H1 (cell line): Measurements from ENCODE around the gene TWIST2. TPM values are rescaled to one million over a fixed set of nuclear protein-coding genes. Genes with fewer than 3 reads are reported as not detected.

Experiments
- CTCF ChIA-PET: fragments of 300-600 bp; sonication (Branson Sonifier 250); formaldehyde crosslinking; loops from one replicate; lab custom pipeline; 2021; ENCODE audit not compliant: partially characterized antibody; lab: Charles Lee
- POLR2A ChIA-PET: fragments of 300-600 bp; sonication (Branson Sonifier 250); formaldehyde crosslinking; loops from one replicate; lab custom pipeline; 2021; ENCODE audit warnings: inconsistent platforms; ENCODE audit not compliant: partially characterized antibody; lab: Charles Lee
- DNase-seq, 2 experiments: peaks; one replicate each; pipeline versions ENCODE4 v3.0.0 to v3.0.0-alpha.2; 2010 to 2022; ENCODE audit warnings: low spot score in 2 of 2, low read depth in 1 of 2, mixed read lengths in 1 of 2
- FAIRE-seq: peaks from 2 replicates; lab custom pipeline; 2011; peaks lifted over from hg19 to GRCh38; lab: Jason Lieb, UNC
- H2AFZ ChIP-seq: 2 replicates; pipeline ENCODE4 v1.8.1; 2012; ENCODE audit warnings: low read length, inconsistent platforms
- H2AK5ac ChIP-seq: 2 replicates; pipeline ENCODE4 v1.6.1; 2013; ENCODE audit warnings: low read depth, low read length
- H2BK120ac ChIP-seq: replicated peaks from 2 replicates; pipeline ENCODE3; 2013; ENCODE audit warnings: low read depth, low read length, inconsistent platforms
- H2BK12ac ChIP-seq: 2 replicates; pipeline ENCODE4 v1.6.1; 2013; ENCODE audit warnings: low read depth, low read length
- H2BK15ac ChIP-seq: 2 replicates; pipeline ENCODE4 v1.6.1; 2013; ENCODE audit warnings: low read length
- H2BK20ac ChIP-seq: 2 replicates; pipeline ENCODE4 v1.6.1; 2013; ENCODE audit warnings: low read length
- H2BK5ac ChIP-seq: 2 replicates; pipeline ENCODE4 v1.6.1; 2013; ENCODE audit warnings: low read depth, low read length
- H3K14ac ChIP-seq: 2 replicates; pipeline ENCODE4 v1.6.1; 2013; ENCODE audit warnings: inconsistent platforms; ENCODE audit not compliant: insufficient read length
- H3K18ac ChIP-seq: 2 replicates; pipeline ENCODE4 v1.6.1; 2013; ENCODE audit warnings: low read length; ENCODE audit errors: extremely low read depth
- H3K23ac ChIP-seq: 2 replicates; pipeline ENCODE4 v1.6.1; 2013; ENCODE audit warnings: inconsistent platforms; ENCODE audit not compliant: insufficient read length
- H3K23me2 ChIP-seq: 2 replicates; pipeline ENCODE4 v1.6.1; 2013; ENCODE audit warnings: low read depth, low read length
- H3K27ac ChIP-seq: 2 replicates; pipeline ENCODE4 v1.6.1; 2011; ENCODE audit warnings: low read depth, low read length, inconsistent platforms
- H3K27me3 ChIP-seq, 4 experiments: replicated peaks in 1 of 4; 1 replicate in 1 of 4; 2 replicates in 3 of 4; pipeline versions ENCODE4 v1.6.1 to v1.8.1; 2011 to 2013; ENCODE audit warnings: low read length in 3 of 4, mild to moderate bottlenecking in 3 of 4, inconsistent platforms in 2 of 4, mixed read lengths in 2 of 4, moderate library complexity in 1 of 4; ENCODE audit not compliant: control insufficient read depth in 3 of 4, insufficient read depth in 3 of 4; ENCODE audit errors: extremely low read depth in 1 of 4
- H3K36me3 ChIP-seq, 4 experiments: 2 replicates each; pipeline versions ENCODE4 v1.6.1 to v1.8.1; 2011 to 2013; ENCODE audit warnings: mild to moderate bottlenecking in 4 of 4, low read length in 3 of 4, moderate library complexity in 2 of 4, control low read depth in 1 of 4, inconsistent platforms in 1 of 4; ENCODE audit not compliant: insufficient read depth in 4 of 4, control insufficient read depth in 2 of 4
- H3K4ac ChIP-seq: replicated peaks from 2 replicates; pipeline ENCODE3; 2013; ENCODE audit warnings: low read length, low read depth, mixed read lengths, inconsistent platforms; ENCODE audit not compliant: insufficient read length
- H3K4me1 ChIP-seq, 4 experiments: replicated peaks in 1 of 4; 1 replicate in 1 of 4; 2 replicates in 3 of 4; pipeline versions ENCODE4 v1.6.1 to v1.8.1; 2011 to 2013; ENCODE audit warnings: low read length in 3 of 4, inconsistent platforms in 2 of 4, mixed read lengths in 1 of 4; ENCODE audit not compliant: insufficient read depth in 4 of 4, control insufficient read depth in 3 of 4
- H3K4me2 ChIP-seq, 2 experiments: 2 replicates each; pipeline versions ENCODE4 v1.6.1 to v1.8.1; 2011 to 2013; ENCODE audit warnings: low read depth in 2 of 2, low read length in 2 of 2, control low read depth in 1 of 2, inconsistent platforms in 1 of 2, mild to moderate bottlenecking in 1 of 2; ENCODE audit not compliant: insufficient read depth in 1 of 2
- H3K4me3 ChIP-seq, 4 experiments: fragments of 200-600, 300-600 bp in 1 of 4; sonication (generic), shearing (Covaris generic), sonication (Bioruptor Twin) in 1 of 4; 2 replicates each; pipeline versions ENCODE4 v1.5.1 to v1.8.1; 2011 to 2016; ENCODE audit warnings: low read length in 4 of 4, low read depth in 3 of 4, control low read depth in 2 of 4, inconsistent platforms in 2 of 4, mild to moderate bottlenecking in 2 of 4, mixed read lengths in 1 of 4, moderate library complexity in 1 of 4; ENCODE audit not compliant: insufficient read depth in 2 of 4; ENCODE audit errors: extremely low read depth in 1 of 4
- H3K56ac ChIP-seq: replicated peaks from 2 replicates; pipeline ENCODE3; 2013; ENCODE audit warnings: low read depth, mild to moderate bottlenecking, mixed read lengths, low read length, inconsistent platforms; ENCODE audit not compliant: insufficient read length
- H3K79me1 ChIP-seq: 2 replicates; pipeline ENCODE4 v1.6.1; 2013; ENCODE audit warnings: low read depth, low read length, control low read depth
- H3K79me2 ChIP-seq, 2 experiments: 2 replicates each; pipeline versions ENCODE4 v1.6.1 to v1.8.1; 2012 to 2013; ENCODE audit warnings: low read length in 2 of 2, mild to moderate bottlenecking in 2 of 2, inconsistent platforms in 1 of 2; ENCODE audit not compliant: insufficient read depth in 2 of 2, control insufficient read depth in 1 of 2
- H3K9ac ChIP-seq, 4 experiments: replicated peaks in 1 of 4; 1 replicate in 1 of 4; 2 replicates in 3 of 4; pipeline versions ENCODE4 v1.6.1 to v1.8.1; 2011 to 2013; ENCODE audit warnings: low read depth in 3 of 4, low read length in 3 of 4, control low read depth in 2 of 4, mild to moderate bottlenecking in 2 of 4, moderate library complexity in 2 of 4, inconsistent platforms in 1 of 4; ENCODE audit errors: extremely low read depth in 1 of 4
- H3K9me3 ChIP-seq, 2 experiments: 2 replicates each; pipeline versions ENCODE4 v1.6.1 to v1.8.1; 2012 to 2013; ENCODE audit warnings: mild to moderate bottlenecking in 2 of 2, moderate library complexity in 2 of 2, control low read depth in 1 of 2, inconsistent platforms in 1 of 2, low read depth in 1 of 2, low read length in 1 of 2, mixed read lengths in 1 of 2; ENCODE audit not compliant: insufficient read depth in 2 of 2
- H4K20me1 ChIP-seq, 2 experiments: replicated peaks in 1 of 2; 2 replicates each; pipeline versions ENCODE3 to v1.8.1; 2011 to 2013; ENCODE audit warnings: inconsistent platforms in 2 of 2, low read length in 2 of 2, mild to moderate bottlenecking in 1 of 2; ENCODE audit not compliant: insufficient read depth in 2 of 2, control insufficient read depth in 1 of 2
- H4K5ac ChIP-seq: 2 replicates; pipeline ENCODE4 v1.6.1; 2013; ENCODE audit warnings: low read length, low read depth, mixed read lengths, inconsistent platforms; ENCODE audit not compliant: insufficient read length
- H4K8ac ChIP-seq: 2 replicates; pipeline ENCODE4 v1.8.0; 2013; ENCODE audit warnings: mild to moderate bottlenecking, moderate library complexity, low read length, inconsistent platforms; ENCODE audit not compliant: insufficient read depth; ENCODE audit errors: extremely low read depth
- H4K91ac ChIP-seq: replicated peaks from 2 replicates; pipeline ENCODE3; 2013; ENCODE audit warnings: low read length, mixed read lengths, inconsistent platforms; ENCODE audit not compliant: insufficient read length
- BCL11A ChIP-seq, 2 experiments: IDR thresholded peaks; one replicate each; pipeline ENCODE4 v1.6.1; 2011; ENCODE audit warnings: low read depth in 2 of 2, low read length in 2 of 2, mild to moderate bottlenecking in 2 of 2
- CBX5 ChIP-seq: fragments of 300-800, 300-1000 bp; sonication (generic); IDR thresholded peaks from 2 replicates; pipeline ENCODE4 v1.7.1; 2016; ENCODE audit warnings: antibody characterized with exemption, low read length, low read depth
- EGR1 ChIP-seq: IDR thresholded peaks from 2 replicates; pipeline ENCODE4 v1.6.1; 2011; ENCODE audit warnings: low read depth, low read length, borderline replicate concordance
- GABPA ChIP-seq: IDR thresholded peaks from 2 replicates; pipeline ENCODE4 v1.6.1; 2011; ENCODE audit warnings: mild to moderate bottlenecking, low read length, moderate library complexity, borderline replicate concordance; ENCODE audit not compliant: insufficient read depth
- MAX ChIP-seq: IDR thresholded peaks from 2 replicates; pipeline ENCODE4 v1.6.1; 2012; ENCODE audit warnings: inconsistent platforms
- NRF1 ChIP-seq: IDR thresholded peaks from 2 replicates; pipeline ENCODE4 v1.6.1; 2011; ENCODE audit warnings: mild to moderate bottlenecking, low read depth, low read length, improper control_type of control experiment
- POLR2A ChIP-seq, 2 experiments: IDR thresholded peaks; 1 replicate in 1 of 2; 2 replicates in 1 of 2; pipeline ENCODE4 v1.6.1; 2011; ENCODE audit warnings: low read depth in 2 of 2, low read length in 2 of 2, mild to moderate bottlenecking in 2 of 2; ENCODE audit errors: control extremely low read depth in 1 of 2
- POLR2AphosphoS5 ChIP-seq: IDR thresholded peaks from 2 replicates; pipeline ENCODE4 v1.6.1; 2011; ENCODE audit warnings: low read depth, low read length
- RBBP5 ChIP-seq: IDR thresholded peaks from 2 replicates; pipeline ENCODE4 v1.7.1; 2012; ENCODE audit warnings: low read depth, mild to moderate bottlenecking, inconsistent platforms, low read length, moderate library complexity, borderline replicate concordance
- RNF2 ChIP-seq: fragments of 200-900, 300-1000 bp; sonication (generic); IDR thresholded peaks from 2 replicates; pipeline ENCODE4 v1.7.1; 2016; ENCODE audit warnings: borderline replicate concordance, low read depth, mild to moderate bottlenecking, antibody characterized with exemption, low read length; ENCODE audit not compliant: poor library complexity, severe bottlenecking; ENCODE audit errors: missing control alignments
- SIN3A ChIP-seq, 2 experiments: IDR thresholded peaks in 1 of 2; conservative IDR thresholded peaks in 1 of 2; 2 replicates each; pipeline ENCODE4 v1.6.1; 2011 to 2012; ENCODE audit warnings: low read length in 2 of 2, improper control_type of control experiment in 1 of 2, low read depth in 1 of 2, mild to moderate bottlenecking in 1 of 2
- SP2 ChIP-seq: IDR thresholded peaks from 2 replicates; pipeline ENCODE4 v1.6.1; 2012; ENCODE audit warnings: mild to moderate bottlenecking, low read length, inconsistent platforms
- SRF ChIP-seq: IDR thresholded peaks from 2 replicates; pipeline ENCODE4 v1.6.1; 2011; ENCODE audit warnings: mild to moderate bottlenecking, low read depth, low read length, moderate library complexity
- WGBS, 2 experiments: shearing (Covaris generic) in 1 of 2; methylation state at CpG; one replicate each; pipeline versions ENCODE4 v1.1.6 to v1.1.7; 2013 to 2015; ENCODE audit warnings: low lambda C conversion rate in 2 of 2, mixed read lengths in 2 of 2, inconsistent platforms in 1 of 2, low coverage in 1 of 2, missing lambda C conversion rate in 1 of 2; ENCODE audit not compliant: insufficient replicate concordance in 2 of 2, insufficient coverage in 1 of 2, insufficient read length in 1 of 2; ENCODE audit errors: extremely low coverage in 1 of 2, missing lambda C conversion rate in 1 of 2; 5-methylcytosine and 5-hydroxymethylcytosine counted together
- polyA plus RNA-seq, 7 experiments: library from polyadenylated mRNA; depleted of rRNA in 3 of 7; stranded (reverse) in 5 of 7; unstranded in 2 of 7; fragments of >200 nt in 5 of 7; fragments of 200-250 nt in 2 of 7; gene quantifications; 1 replicate in 5 of 7; 2 replicates in 1 of 7; 4 replicates in 1 of 7; pipeline versions ENCODE4 v1.2.1 to v1.2.3, GENCODE V29; 2011 to 2013; ENCODE audit warnings: missing spikeins in 2 of 7, mixed read lengths in 2 of 7
- total RNA-seq: library from RNA; stranded (reverse); fragmentation: NEBNext Ultra II Directional; extraction: Animal tissue kit (Norgen Biotek cat#: 25700); gene quantifications from 2 replicates; pipeline ENCODE4 v1.2.1, GENCODE V29; 2021

Gene TWIST2
- total and polyA plus RNA-seq, 2 of the 8 experiments (the other 6 are each of a cell fraction or from before 2014, with no cell fraction given): 2.6 to 4.3 TPM

GRCh38 chr2:238901461-238902057 lies 53.7 kb downstream of the TWIST2 start:
- no peak overlapping the region for H2BK120ac ChIP-seq
- H3K14ac ChIP-seq: no peak overlapping the region
- no peaks in the 10 kb centered on the region for H3K36me3 ChIP-seq
- no peak overlapping the region for H3K4ac ChIP-seq
- ChIA-PET CTCF (no interaction called here), POLR2A (no interaction called here)
- no peaks in the 10 kb centered on the region for H3K79me2 ChIP-seq
- H2BK12ac ChIP-seq: no peak overlapping the region
- H3K23ac ChIP-seq: no peak overlapping the region
- H3K18ac ChIP-seq: no peak overlapping the region
- H4K91ac ChIP-seq: no peak overlapping the region
- peaks cover 23% of the 10 kb centered on the region; the same call in 1 of the 2 replicates for H3K23me2 ChIP-seq
- H2AFZ ChIP-seq: no peak overlapping the region
- no peak for FAIRE-seq
- no peak overlapping the region for H4K8ac ChIP-seq
- H3K27ac ChIP-seq: no peak overlapping the region
- no peak overlapping the region for H2BK15ac ChIP-seq
- no peak overlapping the region for H2BK20ac ChIP-seq
- H3K9ac ChIP-seq: no peak overlapping the region; a peak in 1 of 7 replicates
- no peak overlapping the region for H3K4me3 ChIP-seq
- H3K9me3 ChIP-seq: no peaks in the 10 kb centered on the region
- no peak overlapping the region for H2AK5ac ChIP-seq
- no peak for DNase-seq
- H4K20me1 ChIP-seq: peaks cover 0 to 9% of the 10 kb centered on the region in 2 experiments
- H2BK5ac ChIP-seq: no peak overlapping the region
- no peak overlapping the region for H3K4me2 ChIP-seq
- no peaks in the 10 kb centered on the region for H3K27me3 ChIP-seq
- no peaks in the 10 kb centered on the region for H3K79me1 ChIP-seq
- no peak overlapping the region for H4K5ac ChIP-seq
- WGBS, 2 experiments: 88% methylated on average over 12 of the region's 14 CpGs; no CpG with 5 or more reads in 1 of the 2 experiments
- H3K56ac ChIP-seq: no peak overlapping the region
- H3K4me1 ChIP-seq: no peaks in the 10 kb centered on the region
- TF ChIP-seq RBBP5: no peak
- TF ChIP-seq SRF: no peak
- TF ChIP-seq BCL11A (IDR thresholded peaks at IDR 0.05; ENCODE audit: low read depth in 2 of 2, low read length in 2 of 2): no peak
- TF ChIP-seq EGR1: no peak
- no peak for TF ChIP-seq POLR2AphosphoS5
- TF ChIP-seq NRF1: no peak
- no peak for TF ChIP-seq GABPA
- TF ChIP-seq RNF2: no peak
- no peak for TF ChIP-seq POLR2A (IDR thresholded peaks at IDR 0.05; ENCODE audit: control extremely low read depth in 1 of 2, low read depth in 2 of 2, low read length in 2 of 2)
- no peak for TF ChIP-seq MAX
- no peak for TF ChIP-seq CBX5
- TF ChIP-seq SP2: no peak
- no peak for TF ChIP-seq SIN3A (conservative IDR thresholded peaks at IDR 0.05 in 1 of 2, IDR thresholded peaks at IDR 0.05 in 1 of 2; ENCODE audit: low read depth in 1 of 2, low read length in 2 of 2)
